Naive thymus-derived CD8-positive, alpha-beta T cell (primary cell): ENCODE results near the gene RTN4RL1. TPM values are rescaled to one million over a fixed set of nuclear protein-coding genes. Genes with fewer than 3 reads are reported as not detected.

Experiments
- ATAC-seq, 2 donors: fragments of 150-1000 bp; cut with Tn5 transposase in 1 of 2; sonication (Bioruptor Pico), chemical (Tn5 transposase) in 1 of 2; 1 replicate in 1 of 2; 2 replicates in 1 of 2; pipeline ENCODE4 v1.10.0; 2021; ENCODE audit warnings: mild to moderate bottlenecking in 2 of 2, moderate library complexity in 2 of 2
- POLR2A ChIA-PET: fragments of 350-600 bp; sonication (Branson Sonifier 250); formaldehyde crosslinking; loops from one replicate; lab custom pipeline; 2021; ENCODE audit warnings: antibody characterized with exemption; lab: Charles Lee
- DNase-seq, 10 donors: peaks; one replicate each; pipeline versions ENCODE4 v3.0.0 to v3.0.0-alpha.2; 2020 to 2022
- H3K27ac Mint-ChIP-seq, 10 donors: one replicate each; pipeline ENCODE4 v1.8.0; 2020 to 2022; ENCODE audit warnings: mild to moderate bottlenecking in 10 of 10, mixed read lengths in 10 of 10, moderate library complexity in 4 of 10, inconsistent platforms in 1 of 10
- H3K27me3 Mint-ChIP-seq, 5 donors: one replicate each; pipeline ENCODE4 v1.8.0; 2021 to 2022; ENCODE audit warnings: mixed read lengths in 5 of 5
- H3K36me3 Mint-ChIP-seq, 3 donors: one replicate each; pipeline ENCODE4 v1.8.0; 2020 to 2022; ENCODE audit warnings: mixed read lengths in 3 of 3, mild to moderate bottlenecking in 2 of 3, inconsistent platforms in 1 of 3
- H3K4me1 Mint-ChIP-seq, 4 donors: one replicate each; pipeline ENCODE4 v1.8.0; 2021 to 2022; ENCODE audit warnings: mixed read lengths in 4 of 4
- H3K4me3 Mint-ChIP-seq, 10 donors: one replicate each; pipeline ENCODE4 v1.8.0; 2020 to 2022; ENCODE audit warnings: mild to moderate bottlenecking in 10 of 10, mixed read lengths in 10 of 10, moderate library complexity in 6 of 10, inconsistent platforms in 1 of 10
- H3K9me3 Mint-ChIP-seq, 9 donors: one replicate each; pipeline ENCODE4 v1.8.0; 2020 to 2022; ENCODE audit warnings: mixed read lengths in 9 of 9, mild to moderate bottlenecking in 3 of 9, inconsistent platforms in 1 of 9, moderate library complexity in 1 of 9
- polyA plus RNA-seq, 3 donors: library from polyadenylated mRNA; unstranded; fragments of 300-500 nt; fragmentation: Illumina TruSeq; gene quantifications; one replicate each; pipeline ENCODE4 v1.2.3, GENCODE V29; 2021
- total RNA-seq, 8 experiments: library from RNA in 2 of 8; stranded (reverse) in 2 of 8; gene quantifications; one replicate each; pipeline ENCODE4 v1.2.3 and lab custom pipeline; 2021 to 2026

The RTN4RL1 gene
- total and polyA plus RNA-seq, 5 experiments from 2014 or later: 0.25 to 0.57 (median 0.41) TPM

DNA sequence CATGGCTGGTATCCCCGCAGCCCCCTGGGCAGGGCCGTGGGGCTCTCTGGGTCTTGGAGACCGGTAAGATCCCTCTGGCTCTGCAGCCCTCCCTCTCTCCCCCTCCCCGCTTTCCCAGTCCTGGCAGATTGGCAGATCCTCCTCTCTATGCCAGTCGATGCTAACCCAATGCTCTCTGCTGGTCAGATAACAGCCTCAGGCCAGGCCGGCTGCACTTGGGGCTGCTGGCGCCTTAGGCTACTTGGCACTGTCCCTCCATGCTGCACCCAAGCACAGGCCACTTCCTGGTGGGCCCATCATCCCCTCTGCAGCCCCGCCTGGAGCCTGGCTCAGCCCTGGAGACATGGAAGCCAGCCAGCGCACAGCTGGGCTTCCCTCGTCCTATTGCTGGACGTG, 81.7 kb downstream of the RTN4RL1 start:
- no peak for DNase-seq
- POLR2A ChIA-PET: no interaction called here
- Mint-ChIP-seq H3K27ac (peak overlapping the region in 1 of 10 donors; percentile 18), H3K4me3 (no peak overlapping the region), H3K27me3 (no peaks in the 10 kb centered on the region), H3K4me1 (no peaks in the 10 kb centered on the region), H3K36me3 (no peaks in the 10 kb centered on the region), H3K9me3 (no peaks in the 10 kb centered on the region)
- ATAC-seq: no peak

DNA sequence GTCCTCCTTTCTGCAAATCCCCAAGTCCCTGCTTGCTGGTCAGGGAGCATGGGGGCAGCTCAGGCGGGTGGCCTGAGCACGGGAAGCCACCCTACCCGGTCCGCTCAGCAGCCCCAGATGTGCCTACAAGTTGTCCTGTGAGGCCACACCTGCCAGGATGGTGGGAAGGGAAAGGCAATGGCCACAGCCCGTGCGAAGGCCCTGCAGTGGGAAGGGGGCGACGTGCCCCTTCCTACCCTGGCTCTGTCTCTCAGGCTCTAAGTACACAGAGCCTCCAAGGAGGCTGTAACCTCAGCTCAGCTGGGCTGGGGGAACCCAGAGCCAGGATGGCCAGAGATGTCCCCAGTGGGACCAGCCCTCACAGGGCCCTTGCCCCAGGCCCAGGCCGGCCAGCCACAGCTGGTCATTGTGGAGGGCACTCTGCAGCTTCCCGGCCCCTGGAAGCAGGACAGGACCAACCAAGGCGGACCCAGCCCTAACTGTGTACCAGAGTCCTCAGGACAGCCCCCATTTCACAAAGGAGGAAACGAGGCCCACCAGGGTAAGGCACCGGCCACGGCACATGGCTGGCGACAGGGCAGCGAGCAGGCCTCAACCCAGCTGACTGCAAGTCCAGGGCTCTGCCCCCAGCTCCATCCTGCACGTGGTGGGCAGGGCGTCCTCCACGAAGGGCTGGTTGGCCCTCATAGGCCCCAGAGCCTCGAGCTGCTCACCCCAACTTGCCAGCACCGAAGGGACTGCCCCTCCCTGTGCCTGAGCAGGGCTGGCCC, 82.3 kb downstream of the RTN4RL1 start:
- H3K36me3 Mint-ChIP-seq: no peaks in the 10 kb centered on the region

DNA sequence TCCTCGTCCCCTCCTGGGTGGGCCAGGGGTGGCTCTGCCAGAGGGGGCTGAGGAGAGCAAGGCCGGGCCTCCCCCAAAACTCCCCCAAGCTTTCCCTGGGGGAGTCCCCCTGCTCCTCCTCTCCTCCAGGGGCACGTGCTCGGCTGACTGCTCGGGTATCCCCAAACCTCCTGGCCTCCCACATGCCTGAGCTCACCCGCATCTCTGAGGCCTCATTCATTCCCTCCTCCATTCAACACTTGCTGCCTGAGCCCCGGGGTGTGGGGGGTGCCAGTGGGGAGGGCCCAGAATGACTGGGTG, 83.1 kb downstream of the RTN4RL1 start:
- Mint-ChIP-seq H3K27ac (no peak overlapping the region), H3K36me3 (no peaks in the 10 kb centered on the region), H3K27me3 (no peaks in the 10 kb centered on the region), H3K9me3 (no peaks in the 10 kb centered on the region), H3K4me3 (no peak overlapping the region), H3K4me1 (no peaks in the 10 kb centered on the region)
- POLR2A ChIA-PET: no interaction called here
- ATAC-seq: no peak
- DNase-seq: no peak

More for the DNA sequence above, 82.3 kb downstream of the RTN4RL1 start:
- no peak for ATAC-seq
- DNase-seq: no peak
- H3K4me1 Mint-ChIP-seq: no peaks in the 10 kb centered on the region
- H3K27me3 Mint-ChIP-seq: no peaks in the 10 kb centered on the region
- POLR2A ChIA-PET: no interaction called here
- no peak overlapping the region for H3K27ac Mint-ChIP-seq
- no peak overlapping the region for H3K4me3 Mint-ChIP-seq
- no peaks in the 10 kb centered on the region for H3K9me3 Mint-ChIP-seq

DNA sequence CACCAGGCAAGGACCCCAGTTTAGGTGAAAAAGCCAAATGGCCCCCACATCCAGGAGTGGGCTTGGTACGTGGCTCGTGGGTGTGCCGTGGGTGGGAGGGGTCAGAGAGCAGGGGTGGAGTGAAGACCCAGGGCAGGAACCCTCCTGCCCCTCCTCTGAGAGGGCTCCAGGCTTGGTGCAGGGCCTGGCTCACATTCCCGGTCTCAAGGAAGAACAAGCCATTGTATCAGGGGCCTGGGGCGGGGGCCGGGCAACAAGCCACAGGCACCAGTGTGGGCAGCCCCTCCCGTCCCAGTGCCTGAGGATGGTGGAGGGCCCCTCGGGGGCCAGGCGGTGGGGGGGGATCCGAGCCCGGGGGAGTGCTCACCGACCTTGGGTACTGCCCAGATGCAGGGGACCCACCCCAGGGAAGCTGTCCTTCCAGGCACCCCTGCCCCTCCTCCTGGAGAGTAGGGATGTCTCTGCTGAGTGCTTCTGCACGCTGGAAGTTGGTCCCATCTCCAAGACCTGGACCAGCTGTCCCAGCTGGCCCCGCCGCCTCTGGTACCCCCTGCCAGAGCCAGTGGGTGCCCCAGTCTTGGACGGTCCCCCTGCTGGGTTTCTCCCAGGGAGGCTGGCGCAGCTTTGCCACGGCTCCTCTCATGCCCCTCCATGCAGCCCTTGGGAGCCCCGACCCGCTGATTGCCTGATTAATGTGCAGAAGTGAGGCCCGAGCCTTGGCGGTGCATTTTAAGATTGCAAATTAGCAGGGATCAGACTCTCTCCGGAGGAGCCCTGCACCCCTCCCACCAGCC, 83.7 kb downstream of the RTN4RL1 start:
- DNase-seq (no peak), ATAC-seq (no peak)
- POLR2A ChIA-PET: interaction anchor here (0.5 kb wide), 1 partner anchor 31 kb away, joined by 8 read pairs; no protein-coding TSS in a partner anchor
- no peaks in the 10 kb centered on the region for H3K27me3 Mint-ChIP-seq
- H3K9me3 Mint-ChIP-seq: no peaks in the 10 kb centered on the region
- no peak overlapping the region for H3K27ac Mint-ChIP-seq
- no peaks in the 10 kb centered on the region for H3K4me1 Mint-ChIP-seq
- no peak overlapping the region for H3K4me3 Mint-ChIP-seq
- no peaks in the 10 kb centered on the region for H3K36me3 Mint-ChIP-seq

DNA sequence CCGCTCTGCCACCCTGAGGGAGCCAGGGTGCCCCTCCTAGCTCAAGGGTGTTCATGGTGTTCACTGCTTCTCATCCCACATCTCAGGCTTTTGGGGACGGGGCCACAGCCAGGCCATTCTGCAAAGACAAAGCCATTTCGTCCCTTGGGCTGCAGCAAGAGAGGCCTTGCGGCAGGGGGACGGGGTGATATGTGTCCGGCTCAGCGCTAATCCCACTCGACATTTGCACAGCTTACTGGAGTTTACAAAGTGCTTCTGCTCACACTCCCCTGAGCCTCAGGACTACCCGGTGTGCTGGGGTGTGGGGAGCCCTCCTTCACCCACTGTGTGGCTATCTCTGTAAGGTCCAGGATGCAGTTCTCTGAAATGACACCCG, 84.3 kb downstream of the RTN4RL1 start:
- Mint-ChIP-seq H3K9me3 (no peaks in the 10 kb centered on the region), H3K27me3 (no peaks in the 10 kb centered on the region), H3K4me1 (no peaks in the 10 kb centered on the region), H3K36me3 (no peaks in the 10 kb centered on the region), H3K27ac (no peak overlapping the region), H3K4me3 (no peak overlapping the region)
- DNase-seq (no peak), ATAC-seq (no peak)
- POLR2A ChIA-PET: no interaction called here

DNA sequence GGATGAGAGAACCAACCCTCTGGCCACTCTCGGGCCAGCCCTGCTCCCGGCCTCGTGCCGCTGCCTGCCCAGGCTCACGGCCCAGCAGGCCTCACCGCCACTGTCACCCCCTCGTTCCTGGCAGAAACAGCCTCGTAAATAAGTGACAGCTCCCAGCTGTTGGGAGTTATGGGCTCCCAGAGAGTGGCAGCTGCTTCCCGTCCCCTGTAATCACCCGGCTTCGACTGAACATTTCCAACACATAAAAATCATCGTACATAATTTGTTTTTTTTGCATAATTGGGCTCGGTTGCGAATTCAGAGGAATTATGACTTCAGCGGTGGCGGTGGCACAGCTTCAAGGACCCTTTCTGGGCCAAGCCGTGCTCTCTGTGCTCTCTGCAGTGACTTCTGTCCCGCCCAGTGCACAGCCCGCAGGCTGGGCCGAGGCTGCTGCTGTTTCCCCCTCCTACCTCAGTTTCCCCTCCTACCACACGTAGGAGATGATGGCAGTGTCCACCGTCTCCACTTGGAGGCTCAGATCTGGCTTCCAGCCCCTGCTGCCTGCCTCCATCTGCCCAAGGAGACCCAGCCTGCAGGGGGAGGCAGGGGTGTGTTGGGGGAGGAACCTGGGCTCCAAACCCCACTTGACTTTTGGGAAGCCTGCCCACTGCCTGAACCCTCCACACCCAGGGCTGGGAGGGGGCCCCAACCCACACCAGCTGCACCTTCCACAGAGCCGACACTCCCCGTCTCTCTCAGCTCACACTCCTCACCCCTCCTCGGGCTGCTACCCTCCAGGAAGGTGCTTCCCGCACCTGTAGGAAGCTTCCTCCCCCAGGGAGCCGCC, 84.9 kb downstream of the RTN4RL1 start:
- Mint-ChIP-seq H3K9me3 (no peaks in the 10 kb centered on the region), H3K27ac (no peak overlapping the region), H3K36me3 (no peaks in the 10 kb centered on the region), H3K4me1 (no peaks in the 10 kb centered on the region), H3K4me3 (no peak overlapping the region), H3K27me3 (peaks cover 0 to under 1% (median 0%) of the 10 kb centered on the region in 5 donors)
- POLR2A ChIA-PET: no interaction called here
- DNase-seq: no peak
- no peak for ATAC-seq

DNA sequence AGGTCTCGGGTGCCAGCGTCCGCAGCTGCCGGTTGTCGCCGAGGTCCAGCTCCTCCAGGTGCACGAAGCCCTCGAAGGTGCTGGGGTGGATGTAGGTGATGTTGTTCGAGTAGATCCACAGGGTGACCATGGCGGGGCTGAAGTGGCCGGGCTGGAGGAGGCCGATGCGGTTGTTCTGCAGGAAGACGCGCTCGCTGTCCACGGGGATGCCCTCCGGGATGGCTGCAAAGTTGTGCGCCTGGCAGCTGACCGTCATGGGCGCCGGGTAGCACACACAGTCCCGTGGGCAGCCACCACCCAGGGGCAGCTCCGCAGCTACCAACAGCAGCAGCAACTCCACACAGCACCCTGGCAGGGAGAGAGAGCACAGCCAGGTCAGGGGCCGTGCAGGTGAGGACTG, 87.7 kb downstream of the RTN4RL1 start:
- DNase-seq (no peak), ATAC-seq (no peak)
- Mint-ChIP-seq H3K9me3 (no peaks in the 10 kb centered on the region), H3K4me1 (no peaks in the 10 kb centered on the region), H3K27ac (no peak overlapping the region), H3K36me3 (no peaks in the 10 kb centered on the region), H3K4me3 (no peak overlapping the region), H3K27me3 (peaks cover 0 to 3% (median 0%) of the 10 kb centered on the region in 5 donors)
- POLR2A ChIA-PET: interaction anchor here (0.6 kb wide), 1 partner anchor 43 kb away, joined by 6 read pairs; no protein-coding TSS in a partner anchor

DNA sequence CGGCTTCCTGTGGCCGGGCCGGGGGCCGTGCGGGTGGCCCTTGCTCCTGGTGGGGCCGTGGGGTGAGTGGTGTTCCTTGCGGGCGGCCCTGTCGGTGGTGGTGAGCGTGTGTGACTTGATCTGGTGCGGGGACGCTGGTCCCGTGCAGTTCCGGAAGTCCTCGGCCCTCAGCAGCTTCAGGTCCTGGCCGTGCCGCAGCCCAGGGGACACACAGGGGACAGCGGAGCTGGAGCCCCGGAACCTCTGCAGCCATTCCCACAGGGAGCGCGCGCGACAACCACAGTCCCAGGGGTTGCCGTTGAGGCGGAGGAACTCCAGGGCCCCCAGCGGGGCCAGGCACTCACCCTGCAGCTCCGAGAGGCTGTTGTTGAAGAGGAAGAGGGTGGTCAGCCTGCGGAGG, 88.4 kb downstream of the RTN4RL1 start:
- H3K4me3 Mint-ChIP-seq: peak overlapping the region in 2 of 10 donors; percentile 15 to 48
- H3K27me3 Mint-ChIP-seq: peaks cover 0 to 3% (median 0%) of the 10 kb centered on the region in 5 donors
- ATAC-seq: no peak
- POLR2A ChIA-PET: no interaction called here
- no peaks in the 10 kb centered on the region for H3K36me3 Mint-ChIP-seq
- H3K9me3 Mint-ChIP-seq: no peaks in the 10 kb centered on the region
- no peaks in the 10 kb centered on the region for H3K4me1 Mint-ChIP-seq
- H3K27ac Mint-ChIP-seq: no peak overlapping the region
- no peak for DNase-seq

DNA sequence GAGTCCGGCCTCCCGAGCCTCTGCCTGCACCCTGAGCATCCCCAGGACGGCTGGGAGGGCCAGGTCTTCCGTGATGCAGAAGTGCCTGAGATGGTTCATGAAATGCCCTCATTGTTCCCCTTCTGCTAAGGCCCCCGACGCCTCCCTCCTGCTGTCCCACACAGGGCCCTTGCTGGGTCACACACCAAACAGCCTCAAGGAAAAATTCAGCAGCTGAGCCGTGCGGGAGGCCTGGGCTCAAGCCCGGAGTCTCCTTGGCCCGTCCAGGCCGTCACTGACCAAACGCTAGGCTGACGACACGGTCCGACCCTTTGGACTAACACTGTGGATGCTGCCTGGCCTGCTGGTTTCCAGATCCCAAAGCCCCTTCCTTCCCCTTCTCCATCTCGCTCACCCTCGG, 90.2 kb downstream of the RTN4RL1 start:
- no peaks in the 10 kb centered on the region for H3K4me1 Mint-ChIP-seq
- H3K9me3 Mint-ChIP-seq: no peaks in the 10 kb centered on the region
- ATAC-seq (no peak), DNase-seq (no peak)
- H3K27ac Mint-ChIP-seq: peak overlapping the region in 1 of 10 donors; percentile 70
- H3K36me3 Mint-ChIP-seq: no peaks in the 10 kb centered on the region
- no peak overlapping the region for H3K4me3 Mint-ChIP-seq
- POLR2A ChIA-PET: no interaction called here
- peaks cover 0 to 5% (median 0%) of the 10 kb centered on the region in 5 donors for H3K27me3 Mint-ChIP-seq

DNA sequence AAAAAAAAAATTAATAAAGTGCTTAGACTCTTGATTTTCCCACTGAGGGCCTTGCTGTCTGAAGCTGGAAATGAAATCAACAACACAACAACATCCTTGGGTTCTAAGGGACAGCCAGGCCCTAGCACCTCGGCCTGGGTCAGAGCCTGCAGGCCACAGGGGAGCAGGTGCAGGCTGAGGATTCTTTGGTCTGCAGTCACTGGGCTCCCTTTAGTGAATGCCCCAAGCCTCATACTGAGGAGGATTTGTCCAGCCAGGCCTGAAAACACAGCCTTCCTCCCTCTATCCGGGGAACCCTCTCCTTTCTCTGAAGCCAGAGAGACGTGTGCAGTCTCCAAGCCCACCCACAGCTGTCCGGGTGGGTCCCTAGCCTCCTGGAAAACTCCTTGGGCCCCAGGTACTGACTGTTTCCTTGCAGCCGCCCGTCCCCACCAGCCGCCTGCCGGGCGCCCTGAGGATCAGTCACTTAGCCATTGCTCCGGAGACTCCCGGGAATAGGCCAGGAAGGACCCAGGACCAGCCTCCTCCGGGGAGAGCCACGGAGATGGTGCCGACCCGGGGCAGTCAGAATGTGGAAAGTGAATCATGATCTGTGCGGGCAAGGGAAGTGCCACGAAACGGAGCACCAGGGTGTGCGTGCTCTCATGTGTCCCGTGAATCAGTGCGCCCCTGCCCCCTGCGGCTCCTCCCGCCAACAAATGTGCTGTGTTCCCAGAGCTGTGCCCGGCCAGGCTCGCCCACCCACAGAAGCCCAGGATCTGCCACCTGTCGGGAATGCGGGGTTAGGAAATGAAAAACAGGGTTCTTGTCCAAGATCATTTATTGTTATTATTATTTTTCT, 91.0 kb downstream of the RTN4RL1 start:
- POLR2A ChIA-PET: no interaction called here
- Mint-ChIP-seq H3K4me1 (no peaks in the 10 kb centered on the region), H3K27ac (no peak overlapping the region), H3K4me3 (no peak overlapping the region), H3K36me3 (no peaks in the 10 kb centered on the region), H3K27me3 (peaks cover 0 to 5% (median 0%) of the 10 kb centered on the region in 5 donors), H3K9me3 (no peaks in the 10 kb centered on the region)
- ATAC-seq: no peak
- DNase-seq: no peak

DNA sequence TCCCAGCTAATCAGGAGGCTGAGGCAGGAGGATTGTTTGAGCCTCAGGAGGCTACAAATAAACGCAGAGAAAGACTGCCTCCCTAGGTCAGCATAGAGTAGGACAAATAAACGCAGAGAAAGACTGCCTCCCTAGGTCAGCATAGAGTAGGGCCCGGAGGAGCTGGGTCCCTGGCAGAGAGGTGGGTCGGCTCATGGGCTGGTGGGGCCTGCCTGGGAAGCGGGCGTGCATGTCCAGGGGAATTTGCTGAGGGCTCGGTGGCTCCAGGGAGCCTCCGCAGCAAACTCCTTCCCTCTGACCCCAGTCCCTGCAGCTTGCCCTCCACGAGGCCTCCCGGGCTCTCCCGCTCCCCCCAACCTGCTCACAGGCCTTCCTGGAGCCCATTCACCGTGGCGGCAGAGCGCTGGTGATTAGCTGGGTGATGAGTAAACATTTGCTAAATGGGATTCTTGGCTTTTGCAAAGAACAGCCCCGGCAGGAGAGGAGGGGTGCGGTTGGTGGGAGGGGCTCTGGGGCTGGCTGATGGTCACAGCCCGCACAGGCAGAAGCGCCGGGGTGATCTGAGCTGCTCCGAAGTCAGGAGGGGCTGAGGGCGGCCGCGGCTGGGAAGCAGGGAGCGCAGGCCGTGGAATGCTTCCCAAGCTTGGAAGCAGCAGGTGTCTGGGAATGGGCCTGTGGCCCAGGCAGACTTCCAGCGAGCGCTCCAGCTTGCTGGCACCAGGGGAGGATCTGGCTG, 93.1 kb downstream of the RTN4RL1 start:
- Mint-ChIP-seq H3K9me3 (no peaks in the 10 kb centered on the region), H3K4me3 (no peak overlapping the region), H3K36me3 (no peaks in the 10 kb centered on the region), H3K27me3 (peaks cover 0 to 7% (median 0%) of the 10 kb centered on the region in 5 donors), H3K4me1 (peaks cover 0 to 1% (median 0%) of the 10 kb centered on the region in 4 donors), H3K27ac (no peak overlapping the region)
- DNase-seq (no peak), ATAC-seq (no peak)
- POLR2A ChIA-PET: no interaction called here

DNA sequence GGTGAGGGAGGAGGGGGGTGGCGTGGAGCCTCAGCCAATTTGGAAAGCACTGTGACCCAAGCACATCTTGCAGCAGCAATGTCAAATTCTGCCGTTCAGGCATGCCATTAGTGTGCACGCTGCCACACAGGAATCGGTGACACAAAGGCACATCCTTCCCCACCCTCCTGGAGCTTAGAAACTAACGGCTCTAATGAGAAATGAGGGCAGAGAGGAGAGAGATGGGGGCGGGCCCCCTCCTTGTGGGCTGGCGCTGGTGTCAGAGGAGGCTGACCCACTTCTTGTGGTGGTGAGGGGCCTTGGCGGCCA, 94.8 kb downstream of the RTN4RL1 start:
- no peak overlapping the region for H3K4me3 Mint-ChIP-seq
- no peak overlapping the region for H3K27ac Mint-ChIP-seq
- no peak for DNase-seq
- H3K4me1 Mint-ChIP-seq: peaks cover 0 to 3% (median 0%) of the 10 kb centered on the region in 4 donors
- H3K27me3 Mint-ChIP-seq: peaks cover 0 to 7% (median 0%) of the 10 kb centered on the region in 5 donors
- no peaks in the 10 kb centered on the region for H3K36me3 Mint-ChIP-seq
- POLR2A ChIA-PET: no interaction called here
- no peak for ATAC-seq
- H3K9me3 Mint-ChIP-seq: no peaks in the 10 kb centered on the region
